ENCODE results near the gene SMAD7.

GRCh38 chr18:48878471-48878870 lies 72.3 kb downstream of the SMAD7 start:
- TF ChIP-seq ZNF114 (CRISPR knock-in tag; IDR thresholded peaks at IDR 0.05) (no peak), CTCF (conservative IDR thresholded peaks at IDR 0.05; ENCODE audit: low read depth in 2 of 2) (no peak), REST (IDR thresholded peaks at IDR 0.05; ENCODE audit: unreplicated experiment) (no peak), EZH2 (IDR thresholded peaks at IDR 0.05; ENCODE audit: low read depth, unreplicated experiment) (no peak)
